HG03095 (cell line): Measurements from ENCODE around the gene SANBR.
"Not testable (repeated sequence)": the region's sequence is repeated elsewhere in the genome, so short reads cannot be mapped to it uniquely, and the experiment has no call there.

Experiments used
- ATAC-seq: cut with Tn5 transposase; IDR thresholded peaks from one replicate; pipeline ENCODE4 v1.9.1; 2021; ENCODE audit warnings: moderate library complexity; ENCODE audit not compliant: unreplicated experiment

The SANBR gene

GRCh38 chr2:61065714-61066709, at the start of gene SANBR:
SANBR (plus strand) TSS chr2:61065871; CDS start chr2:61070351, 4,480 bp downstream.
- ATAC-seq: peak; percentile 98

- ATAC-seq: no peak
These were observed 49.7 kb upstream of the SANBR start for GRCh38 chr2:61015976-61016375.

- ATAC-seq: peak; percentile 12
These were observed 49.2 kb upstream of the SANBR start for GRCh38 chr2:61016392-61017002.

- ATAC-seq: peak; percentile 56
These were observed 48.6 kb upstream of the SANBR start for GRCh38 chr2:61017003-61017555.

GRCh38 chr2:61017556-61018317, 47.9 kb upstream of the SANBR start, which contains the start of the genes PEX13 and PUS10:
PEX13 (plus strand) TSS chr2:61017720; CDS start chr2:61017760, 40 bp downstream.
PUS10 (minus strand) TSS chr2:61018255; CDS start chr2:61011890, 6,365 bp downstream.
- peak; percentile 75 for ATAC-seq

GRCh38 chr2:61018318-61018755, 47.3 kb upstream of the SANBR start:
- ATAC-seq: peak; percentile 12

GRCh38 chr2:61018798-61019197, 46.9 kb upstream of the SANBR start:
- no peak for ATAC-seq

- no peak for ATAC-seq
These were observed 44.4 kb upstream of the SANBR start for GRCh38 chr2:61021228-61021660.

GRCh38 chr2:61023670-61024069, 42.0 kb upstream of the SANBR start:
- no peak for ATAC-seq

- ATAC-seq: no peak
These were observed 36.1 kb upstream of the SANBR start for GRCh38 chr2:61029533-61029932.

GRCh38 chr2:61034592-61034991, 31.1 kb upstream of the SANBR start:
- not testable (repeated sequence) for ATAC-seq

- ATAC-seq: not testable (repeated sequence)
These were observed 29.0 kb upstream of the SANBR start for GRCh38 chr2:61036643-61037042.

GRCh38 chr2:61042807-61043206, 22.9 kb upstream of the SANBR start:
- no peak for ATAC-seq

- ATAC-seq: no peak
These were observed 21.0 kb upstream of the SANBR start for GRCh38 chr2:61044636-61045035.

- no peak for ATAC-seq
These were observed 20.4 kb upstream of the SANBR start for GRCh38 chr2:61045226-61045625.

GRCh38 chr2:61045999-61046398, 19.7 kb upstream of the SANBR start:
- no peak for ATAC-seq

GRCh38 chr2:61055557-61055956, 10.1 kb upstream of the SANBR start:
- ATAC-seq: no peak

GRCh38 chr2:61057562-61057961, 8.1 kb upstream of the SANBR start:
- no peak for ATAC-seq

- no peak for ATAC-seq
These were observed 6.3 kb upstream of the SANBR start for GRCh38 chr2:61059382-61059781.

GRCh38 chr2:61074100-61074499, 8.4 kb downstream of the SANBR start:
- no peak for ATAC-seq

GRCh38 chr2:61085883-61086282, 20.2 kb downstream of the SANBR start:
- no peak for ATAC-seq
